HepG2 (cell line): ENCODE measurements around the gene CNTNAP1. TPM values are rescaled to one million over a fixed set of nuclear protein-coding genes. Genes with fewer than 3 reads are reported as not detected.

ENCODE experiments used
- ATAC-seq: fragments of 200-7000 bp; cut with Tn5 transposase; 3 replicates; pipeline ENCODE4 v1.9.1; 2020; ENCODE audit warnings: mild to moderate bottlenecking, moderate library complexity
- BruUV-seq: library from RNA; stranded (reverse); fragments of 400-500 nt; replicated peaks from 2 replicates; lab custom pipeline; 2021; lab: Mats Ljungman, UMichigan
- CTCF ChIA-PET: fragments of 300-600 bp; formaldehyde crosslinking; extraction: SDS; loops from one replicate; lab custom pipeline; 2021; ENCODE audit warnings: low total read pairs, inconsistent platforms, low intra/inter-chr PET ratio; lab: Yijun Ruan, JAX
- POLR2A ChIA-PET: fragments of 350-600 bp; sonication (Branson Sonifier 250); formaldehyde crosslinking; loops from one replicate; lab custom pipeline; 2020; ENCODE audit warnings: antibody characterized with exemption, inconsistent platforms; lab: Yijun Ruan, JAX
- DNase-seq: peaks from one replicate; pipeline ENCODE4 v3.0.0-alpha.2; 2015; ENCODE audit warnings: low spot score
- FAIRE-seq: peaks from 3 replicates; lab custom pipeline; 2011; peaks lifted over from hg19 to GRCh38; lab: Jason Lieb, UNC
- H2AFZ ChIP-seq: one replicate; pipeline ENCODE4 v1.6.1; 2011; ENCODE audit warnings: low read length, inconsistent platforms
- H3K27ac ChIP-seq: fragments of 300-600 bp; 3 replicates; pipeline ENCODE4 v1.8.0; 2011; ENCODE audit warnings: mixed run types, mild to moderate bottlenecking, mixed read lengths, low read length, inconsistent platforms; ENCODE audit not compliant: insufficient read depth; ENCODE audit errors: extremely low read length
- H3K27me3 ChIP-seq, 2 experiments: fragments of 200-600 bp in 1 of 2; 2 replicates in 1 of 2; 3 replicates in 1 of 2; pipeline versions ENCODE4 v1.6.0 to v1.8.0; 2011; ENCODE audit warnings: low read length in 2 of 2, mild to moderate bottlenecking in 2 of 2, moderate library complexity in 2 of 2, inconsistent platforms in 1 of 2; ENCODE audit not compliant: insufficient read depth in 2 of 2, control insufficient read depth in 1 of 2
- H3K36me3 ChIP-seq, 2 experiments: fragments of 200-600 bp in 1 of 2; replicated peaks in 1 of 2; 2 replicates in 1 of 2; 3 replicates in 1 of 2; pipeline versions ENCODE4 v1.5.1 to v1.8.0; 2011; ENCODE audit warnings: low read length in 2 of 2, inconsistent platforms in 1 of 2; ENCODE audit not compliant: insufficient read depth in 2 of 2, control insufficient read depth in 1 of 2
- H3K4me1 ChIP-seq: 2 replicates; pipeline ENCODE4 v1.5.1; 2012; ENCODE audit warnings: low read length, inconsistent platforms; ENCODE audit not compliant: insufficient read depth
- H3K4me2 ChIP-seq: 2 replicates; pipeline ENCODE4 v1.6.0; 2011; ENCODE audit warnings: low read depth, low read length, inconsistent platforms
- H3K4me3 ChIP-seq, 3 experiments: fragments of 200-600 bp in 1 of 3; sonication (generic), shearing (Covaris generic) in 1 of 3; replicated peaks in 1 of 3; 2 replicates each; pipeline ENCODE4 v1.5.1; 2011 to 2016; ENCODE audit warnings: low read length in 3 of 3, inconsistent platforms in 2 of 3, low read depth in 2 of 3, mild to moderate bottlenecking in 2 of 3, control low read depth in 1 of 3, mixed read lengths in 1 of 3; ENCODE audit not compliant: insufficient read depth in 1 of 3
- H3K79me2 ChIP-seq: one replicate; pipeline ENCODE4 v1.6.1; 2011; ENCODE audit warnings: low read length, inconsistent platforms; ENCODE audit not compliant: insufficient read depth
- H3K9ac ChIP-seq: 2 replicates; pipeline ENCODE4 v1.6.0; 2011; ENCODE audit warnings: mild to moderate bottlenecking, low read depth, low read length, inconsistent platforms; ENCODE audit not compliant: insufficient read depth
- H3K9me3 ChIP-seq: 2 replicates; pipeline ENCODE4 v1.5.1; 2012; ENCODE audit warnings: mild to moderate bottlenecking, low read length
- H4K20me1 ChIP-seq: 2 replicates; pipeline ENCODE4 v1.6.0; 2011; ENCODE audit warnings: inconsistent platforms, mild to moderate bottlenecking, low read length, moderate library complexity; ENCODE audit not compliant: insufficient read depth
- FOXJ3 ChIP-seq: sonication (generic); formaldehyde crosslinking; IDR thresholded peaks from 2 replicates; pipeline ENCODE4 v1.4.0; 2020; ENCODE audit warnings: missing genetic modification reagents, mild to moderate bottlenecking, borderline replicate concordance
- GATAD1 ChIP-seq: IDR thresholded peaks from 2 replicates; pipeline ENCODE4 v1.6.1; 2016; ENCODE audit warnings: missing genetic modification reagents, missing compliant biosample characterization
- LCORL ChIP-seq, 2 experiments: fragments of 450-650 bp in 1 of 2; sonication (generic) in 1 of 2; formaldehyde crosslinking in 1 of 2; IDR thresholded peaks; 2 replicates each; pipeline versions ENCODE4 v1.5.0 to v1.6.1; 2017 to 2020; ENCODE audit warnings: antibody characterized with exemption in 1 of 2, missing genetic modification reagents in 1 of 2
- PHF21A ChIP-seq: sonication (generic); formaldehyde crosslinking; IDR thresholded peaks from 2 replicates; pipeline ENCODE4 v1.5.0; 2020; ENCODE audit warnings: mild to moderate bottlenecking, missing genetic modification reagents
- SNAI1 ChIP-seq: sonication (generic); formaldehyde crosslinking; IDR thresholded peaks from 2 replicates; pipeline ENCODE4 v1.5.0; 2020; ENCODE audit warnings: mild to moderate bottlenecking, missing genetic modification reagents, borderline replicate concordance
- SRY ChIP-seq: sonication (generic); formaldehyde crosslinking; IDR thresholded peaks from 2 replicates; pipeline ENCODE4 v1.8.0; 2022; ENCODE audit warnings: mild to moderate bottlenecking, missing genetic modification reagents
- ZNF350 ChIP-seq: sonication (generic); formaldehyde crosslinking; IDR thresholded peaks from 2 replicates; pipeline ENCODE4 v1.4.0; 2020; ENCODE audit warnings: mild to moderate bottlenecking, low read depth, missing genetic modification reagents, borderline replicate concordance
- WGBS: methylation state at CpG from one replicate; pipeline ENCODE4 v1.1.6; 2017; ENCODE audit warnings: low lambda C conversion rate; 5-methylcytosine and 5-hydroxymethylcytosine counted together
- in situ Hi-C: cut with HindIII; loops from 2 replicates; pipeline ENCODE4 v1.10.0; 2017; ENCODE audit warnings: low pct_unique_long_range_greater_than_20kb; ENCODE audit not compliant: extremely low pct_ligation_motif_present
- intact Hi-C: fragments of 100-400 bp; cut with micrococcal nuclease; formaldehyde crosslinking; loops from one replicate; pipeline ENCODE4 v1.10.0; 2022; ENCODE audit not compliant: unreplicated experiment
- polyA plus RNA-seq, 8 experiments: library from polyadenylated mRNA; depleted of rRNA in 3 of 8; stranded (reverse) in 7 of 8; unstranded in 1 of 8; fragments of >200 nt; fragmentation: Illumina TruSeq in 4 of 8; extraction: Trizol in 4 of 8; gene quantifications; 2 replicates each; pipeline versions ENCODE4 v1.2.1 to v1.2.3, GENCODE V29; 2011 to 2016; ENCODE audit warnings: low read depth in 4 of 8, missing spikeins in 1 of 8, mixed read lengths in 1 of 8; ENCODE audit not compliant: insufficient read depth in 1 of 8
- total RNA-seq, 5 experiments: library from RNA; depleted of rRNA; stranded (reverse); fragments of >200 nt; fragmentation: Illumina TruSeq; extraction: Trizol; gene quantifications; 2 replicates each; pipeline ENCODE4 v1.2.3, GENCODE V29; 2016; ENCODE audit warnings: low read depth in 1 of 5
- TF ChIP-seq, protein P1 (sequence below): sonication (generic); formaldehyde crosslinking; IDR thresholded peaks from 2 replicates; pipeline ENCODE4 v1.5.1; 2020; ENCODE audit warnings: mild to moderate bottlenecking, moderate library complexity, missing genetic modification reagents
- TF ChIP-seq, protein P2 (sequence below): IDR thresholded peaks from 2 replicates; pipeline ENCODE4 v1.6.1; 2012; ENCODE audit warnings: inconsistent platforms
- TF ChIP-seq, protein P3 (sequence below): sonication (generic); formaldehyde crosslinking; IDR thresholded peaks from 2 replicates; pipeline ENCODE4 v1.5.1; 2020; ENCODE audit warnings: missing genetic modification reagents, mild to moderate bottlenecking, borderline replicate concordance

Gene CNTNAP1
- total and polyA plus RNA-seq, 2 of the 13 experiments (the other 11 are each of a cell fraction or from before 2014, with no cell fraction given) = 4.5 to 7.7 TPM

DNA sequence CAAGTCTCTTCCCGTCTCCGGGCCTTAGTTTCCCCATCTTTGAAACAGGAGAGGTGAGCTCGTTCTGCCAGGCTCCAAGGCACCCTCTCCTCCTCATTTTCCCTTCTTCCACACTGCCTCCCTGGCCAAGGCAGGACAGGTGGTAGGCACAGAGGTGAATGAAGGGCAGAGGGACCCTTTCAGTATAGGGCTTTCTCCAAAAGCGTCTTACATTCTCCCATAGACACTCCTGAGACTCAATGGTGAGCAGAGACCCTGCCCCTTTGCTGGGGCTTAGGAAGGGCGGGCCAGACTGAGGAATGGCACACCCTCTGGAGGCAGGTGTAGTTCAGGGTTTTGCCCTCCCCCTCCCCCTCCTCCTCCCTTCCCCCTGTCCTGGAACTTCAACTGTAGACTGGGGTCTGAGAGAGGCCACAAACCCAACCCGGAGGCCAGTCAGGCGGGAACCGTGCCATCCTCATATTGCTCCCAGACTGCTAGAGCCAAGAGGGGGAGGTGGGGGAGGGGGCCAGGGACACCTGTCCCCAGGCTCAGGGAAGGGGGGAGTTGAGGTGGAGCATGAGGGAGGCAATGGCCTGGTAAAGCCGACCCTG lies 7.5 kb upstream of the CNTNAP1 start:
- peak; percentile 8 for FAIRE-seq
- intact Hi-C loops (no loop called here), in situ Hi-C loops (no loop called here)
- peak overlapping the region; percentile 16 for H3K27ac ChIP-seq
- H3K9me3 ChIP-seq = no peaks in the 10 kb centered on the region
- H3K36me3 ChIP-seq = peaks cover 9 to 36% of the 10 kb centered on the region in 2 experiments
- peak overlapping the region; percentile 82 for H3K9ac ChIP-seq
- no peaks in the 10 kb centered on the region; the same call in 1 of the 2 replicates for H4K20me1 ChIP-seq
- TF ChIP-seq ZNF350 (CRISPR knock-in tag) (0 out of 2 replicates have a peak, but pooled peaks have one; percentile 20), SRY (CRISPR knock-in tag) (no peak), SNAI1 (CRISPR knock-in tag) (0 out of 2 replicates have a peak, but pooled peaks have one; percentile 1)
- POLR2A ChIA-PET = interaction anchor here (1.3 to 6.3 kb wide), 2 partner anchors 8 to 14 kb away, joined by 3 to 65 read pairs; partner anchors contain the start of gene TUBG2
- H3K27me3 ChIP-seq = no peaks in the 10 kb centered on the region
- no peak for DNase-seq
- no peak overlapping the region for H2AFZ ChIP-seq
- BruUV-seq = no TSS peak
- ATAC-seq = no peak
- peak overlapping the region; percentile 99 for H3K4me2 ChIP-seq
- WGBS = 48% methylated on average over 9 of the region's 9 CpGs
- peaks cover 27% of the 10 kb centered on the region for H3K4me1 ChIP-seq
- peak overlapping the region; percentile 69 to 99 (median 83) for H3K4me3 ChIP-seq
- peaks cover 22% of the 10 kb centered on the region for H3K79me2 ChIP-seq
- CTCF ChIA-PET = no interaction called here

DNA sequence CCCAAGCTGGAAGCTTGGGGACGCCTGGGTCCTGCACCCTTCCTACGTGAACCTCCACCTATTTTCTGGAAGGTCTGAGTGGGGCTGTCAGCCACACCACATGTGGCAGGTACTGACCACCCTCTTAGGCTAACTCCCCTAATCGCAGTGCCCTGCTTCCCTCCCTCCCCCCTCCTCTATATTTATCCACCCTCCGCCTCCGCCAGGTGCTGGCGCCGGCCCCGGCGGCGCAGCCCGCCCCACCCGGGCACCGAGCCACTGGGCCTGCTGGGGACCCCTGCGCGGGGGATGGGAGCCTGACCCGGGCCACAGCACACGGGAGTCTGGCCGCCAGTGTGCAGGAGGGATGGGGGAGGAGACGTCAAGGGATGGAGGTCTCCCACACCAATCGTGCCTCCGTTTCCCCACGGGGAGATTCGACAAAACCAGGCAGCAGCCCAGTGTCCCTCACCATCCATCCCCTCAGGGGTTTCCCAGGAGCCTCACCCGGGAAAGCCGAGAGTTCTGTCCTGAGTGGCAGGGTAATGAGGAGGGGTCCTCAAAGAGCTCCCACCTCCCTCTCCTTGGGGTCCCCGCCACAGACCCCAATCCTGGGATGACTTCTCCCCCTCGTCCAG lies 6.9 kb upstream of the CNTNAP1 start:
- no peak for ATAC-seq
- no peaks in the 10 kb centered on the region; the same call in 1 of the 2 replicates for H4K20me1 ChIP-seq
- DNase-seq = no peak
- H2AFZ ChIP-seq = no peak overlapping the region
- 4% methylated on average over 18 of the region's 27 CpGs for WGBS
- H3K4me2 ChIP-seq = peak overlapping the region; percentile 99
- peaks cover 22% of the 10 kb centered on the region for H3K79me2 ChIP-seq
- POLR2A ChIA-PET = interaction anchor here (0.8 to 6.3 kb wide), 10 partner anchors 12 to 693 kb away, joined by 3 to 65 read pairs (median 6); partner anchors contain the start of genes COASY, NAGLU, PSMC3IP and RETREG3
- H3K36me3 ChIP-seq = peaks cover 7 to 34% of the 10 kb centered on the region in 2 experiments
- in situ Hi-C loops (no loop called here), intact Hi-C loops (no loop called here)
- H3K9me3 ChIP-seq = no peaks in the 10 kb centered on the region
- BruUV-seq = no TSS peak
- H3K9ac ChIP-seq = peak overlapping the region; percentile 82
- FAIRE-seq = no peak
- H3K27me3 ChIP-seq = no peaks in the 10 kb centered on the region
- H3K27ac ChIP-seq = no peak overlapping the region
- peak overlapping the region; percentile 69 to 99 (median 83) for H3K4me3 ChIP-seq
- H3K4me1 ChIP-seq = peaks cover 33% of the 10 kb centered on the region
- CTCF ChIA-PET = no interaction called here
- no peak for TF ChIP-seq LCORL (IDR thresholded peaks at IDR 0.05)
- TF ChIP-seq LCORL (CRISPR knock-in tag; IDR thresholded peaks at IDR 0.05) = 0 out of 2 replicates have a peak, but pooled peaks have one; percentile 17
- TF ChIP-seq GATAD1 (CRISPR knock-in tag) = peak; percentile 11; the same call in 1 of the 2 replicates
- TF ChIP-seq FOXJ3 (CRISPR knock-in tag) = no peak
- TF ChIP-seq, protein P1, sequence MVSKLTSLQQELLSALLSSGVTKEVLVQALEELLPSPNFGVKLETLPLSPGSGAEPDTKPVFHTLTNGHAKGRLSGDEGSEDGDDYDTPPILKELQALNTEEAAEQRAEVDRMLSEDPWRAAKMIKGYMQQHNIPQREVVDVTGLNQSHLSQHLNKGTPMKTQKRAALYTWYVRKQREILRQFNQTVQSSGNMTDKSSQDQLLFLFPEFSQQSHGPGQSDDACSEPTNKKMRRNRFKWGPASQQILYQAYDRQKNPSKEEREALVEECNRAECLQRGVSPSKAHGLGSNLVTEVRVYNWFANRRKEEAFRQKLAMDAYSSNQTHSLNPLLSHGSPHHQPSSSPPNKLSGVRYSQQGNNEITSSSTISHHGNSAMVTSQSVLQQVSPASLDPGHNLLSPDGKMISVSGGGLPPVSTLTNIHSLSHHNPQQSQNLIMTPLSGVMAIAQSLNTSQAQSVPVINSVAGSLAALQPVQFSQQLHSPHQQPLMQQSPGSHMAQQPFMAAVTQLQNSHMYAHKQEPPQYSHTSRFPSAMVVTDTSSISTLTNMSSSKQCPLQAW (CRISPR knock-in tag) = peak; percentile 61; the same call in 1 of the 2 replicates
- TF ChIP-seq, protein P2, sequence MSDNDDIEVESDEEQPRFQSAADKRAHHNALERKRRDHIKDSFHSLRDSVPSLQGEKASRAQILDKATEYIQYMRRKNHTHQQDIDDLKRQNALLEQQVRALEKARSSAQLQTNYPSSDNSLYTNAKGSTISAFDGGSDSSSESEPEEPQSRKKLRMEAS = 0 out of 2 replicates have a peak, but pooled peaks have one; percentile 29
- TF ChIP-seq PHF21A (CRISPR knock-in tag) = no peak; the same call in 1 of the 2 replicates
- TF ChIP-seq, protein P3, sequence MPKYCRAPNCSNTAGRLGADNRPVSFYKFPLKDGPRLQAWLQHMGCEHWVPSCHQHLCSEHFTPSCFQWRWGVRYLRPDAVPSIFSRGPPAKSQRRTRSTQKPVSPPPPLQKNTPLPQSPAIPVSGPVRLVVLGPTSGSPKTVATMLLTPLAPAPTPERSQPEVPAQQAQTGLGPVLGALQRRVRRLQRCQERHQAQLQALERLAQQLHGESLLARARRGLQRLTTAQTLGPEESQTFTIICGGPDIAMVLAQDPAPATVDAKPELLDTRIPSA = 0 out of 2 replicates have a peak, but pooled peaks have one; percentile 34
